Lower lobe of right lung (tissue), 2 donors: Measurements from ENCODE around the gene PLA2G4F. TPM values are rescaled to one million over a fixed set of nuclear protein-coding genes. Genes with fewer than 3 reads are reported as not detected.
A peak's percentile ranks its signal among the peaks of the same experiment; 100 is the strongest.

Experiments used
- ATAC-seq, 2 donors: fragments of 200-7000 bp; cut with Tn5 transposase; one replicate each; pipeline ENCODE4 v1.9.1; 2020 to 2022; ENCODE audit warnings: mild to moderate bottlenecking in 2 of 2, moderate library complexity in 2 of 2
- DNase-seq: peaks from one replicate; pipeline ENCODE4 v3.0.0-alpha.2; 2020
- H3K27ac ChIP-seq: fragments of 200-600 bp; one replicate; pipeline ENCODE4 v1.8.0; 2022
- H3K27me3 ChIP-seq: fragments of 200-600 bp; one replicate; pipeline ENCODE4 v1.8.0; 2022; ENCODE audit warnings: low read depth
- H3K36me3 ChIP-seq: fragments of 200-600 bp; one replicate; pipeline ENCODE4 v1.8.0; 2022; ENCODE audit warnings: mild to moderate bottlenecking
- H3K4me1 ChIP-seq: fragments of 200-600 bp; one replicate; pipeline ENCODE4 v1.8.0; 2022
- H3K4me3 ChIP-seq: fragments of 200-600 bp; one replicate; pipeline ENCODE4 v1.8.0; 2022; ENCODE audit warnings: mild to moderate bottlenecking
- H3K9me3 ChIP-seq: fragments of 200-600 bp; one replicate; pipeline ENCODE4 v1.8.0; 2022
- intact Hi-C: fragments of 100-400 bp; cut with DNase I; formaldehyde crosslinking; loops from one replicate; pipeline ENCODE4 v1.11.0; 2022
- microRNA-seq: library from miRNA; unstranded; fragments of <30 nt; microRNA quantifications from one replicate; pipeline ENCODE4 v1.2.0, GENCODE V29; 2020; ENCODE audit warnings: borderline number of aligned reads
- total RNA-seq: library from RNA; stranded (reverse); fragmentation: NEBNext Ultra II Directional; extraction: Animal tissue kit (Norgen Biotek cat#: 25700); gene quantifications from one replicate; pipeline ENCODE4 v1.2.1, GENCODE V29; 2021
- TF ChIP-seq, protein P1 (sequence below): fragments of 200-600 bp; IDR thresholded peaks from one replicate; pipeline ENCODE4 v1.8.0; 2022; ENCODE audit warnings: antibody characterized with exemption, mild to moderate bottlenecking
- donor health status: DM: no; HTN: yes; CAD: no; lungs with severe emphysema.

Gene PLA2G4F
- total RNA-seq, 1 donor from 2014 or later, result 99.0 TPM

- TF ChIP-seq, protein P1, sequence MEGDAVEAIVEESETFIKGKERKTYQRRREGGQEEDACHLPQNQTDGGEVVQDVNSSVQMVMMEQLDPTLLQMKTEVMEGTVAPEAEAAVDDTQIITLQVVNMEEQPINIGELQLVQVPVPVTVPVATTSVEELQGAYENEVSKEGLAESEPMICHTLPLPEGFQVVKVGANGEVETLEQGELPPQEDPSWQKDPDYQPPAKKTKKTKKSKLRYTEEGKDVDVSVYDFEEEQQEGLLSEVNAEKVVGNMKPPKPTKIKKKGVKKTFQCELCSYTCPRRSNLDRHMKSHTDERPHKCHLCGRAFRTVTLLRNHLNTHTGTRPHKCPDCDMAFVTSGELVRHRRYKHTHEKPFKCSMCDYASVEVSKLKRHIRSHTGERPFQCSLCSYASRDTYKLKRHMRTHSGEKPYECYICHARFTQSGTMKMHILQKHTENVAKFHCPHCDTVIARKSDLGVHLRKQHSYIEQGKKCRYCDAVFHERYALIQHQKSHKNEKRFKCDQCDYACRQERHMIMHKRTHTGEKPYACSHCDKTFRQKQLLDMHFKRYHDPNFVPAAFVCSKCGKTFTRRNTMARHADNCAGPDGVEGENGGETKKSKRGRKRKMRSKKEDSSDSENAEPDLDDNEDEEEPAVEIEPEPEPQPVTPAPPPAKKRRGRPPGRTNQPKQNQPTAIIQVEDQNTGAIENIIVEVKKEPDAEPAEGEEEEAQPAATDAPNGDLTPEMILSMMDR, result no peak
- no peaks in the 10 kb centered on the region for H3K36me3 ChIP-seq
- ATAC-seq (no peak), DNase-seq (no peak)
- no peak overlapping the region for H3K27ac ChIP-seq
- no peaks in the 10 kb centered on the region for H3K27me3 ChIP-seq
- no peak overlapping the region for H3K4me3 ChIP-seq
- intact Hi-C loops, result no loop called here
- no peaks in the 10 kb centered on the region for H3K9me3 ChIP-seq
- H3K4me1 ChIP-seq, result peaks cover 2% of the 10 kb centered on the region
Measured at GRCh38 chr15:42089942-42090341, 66.5 kb downstream of the PLA2G4F start.

Small RNA genes within 50 kb of the gene (microRNA-seq; reads per million reads assigned to microRNA genes)
- 18.1 reads per million, percentile 26 among the genes with 10 or more reads in this experiment for gene MIR627

Other genes with a start within 250 kb of the PLA2G4F start
- 35.0 TPM for gene EHD4, start 184.1 kb downstream of the PLA2G4F start, total RNA-seq
- gene PLA2G4E, start 135.6 kb downstream of the PLA2G4F start, total RNA-seq, result 1.1 TPM
- not detected for gene PLA2G4D, start 62.1 kb downstream of the PLA2G4F start, total RNA-seq
- 79.9 TPM for gene VPS39, start 51.7 kb upstream of the PLA2G4F start, total RNA-seq
- 122 TPM for gene GANC, start 116.6 kb upstream of the PLA2G4F start, total RNA-seq
- 129 TPM for gene TMEM87A, start 116.8 kb upstream of the PLA2G4F start, total RNA-seq
- gene CAPN3, start 202.9 kb upstream of the PLA2G4F start, total RNA-seq, result 47.2 TPM